Fibroblast of skin of left biceps (primary cell): ENCODE data around the gene VSIR.

Experiments
- DNase-seq, 2 experiments: peaks; one replicate each; pipeline ENCODE4 v3.0.0-alpha.2; 2013; ENCODE audit warnings: low read depth in 2 of 2

VSIR gene

DNA sequence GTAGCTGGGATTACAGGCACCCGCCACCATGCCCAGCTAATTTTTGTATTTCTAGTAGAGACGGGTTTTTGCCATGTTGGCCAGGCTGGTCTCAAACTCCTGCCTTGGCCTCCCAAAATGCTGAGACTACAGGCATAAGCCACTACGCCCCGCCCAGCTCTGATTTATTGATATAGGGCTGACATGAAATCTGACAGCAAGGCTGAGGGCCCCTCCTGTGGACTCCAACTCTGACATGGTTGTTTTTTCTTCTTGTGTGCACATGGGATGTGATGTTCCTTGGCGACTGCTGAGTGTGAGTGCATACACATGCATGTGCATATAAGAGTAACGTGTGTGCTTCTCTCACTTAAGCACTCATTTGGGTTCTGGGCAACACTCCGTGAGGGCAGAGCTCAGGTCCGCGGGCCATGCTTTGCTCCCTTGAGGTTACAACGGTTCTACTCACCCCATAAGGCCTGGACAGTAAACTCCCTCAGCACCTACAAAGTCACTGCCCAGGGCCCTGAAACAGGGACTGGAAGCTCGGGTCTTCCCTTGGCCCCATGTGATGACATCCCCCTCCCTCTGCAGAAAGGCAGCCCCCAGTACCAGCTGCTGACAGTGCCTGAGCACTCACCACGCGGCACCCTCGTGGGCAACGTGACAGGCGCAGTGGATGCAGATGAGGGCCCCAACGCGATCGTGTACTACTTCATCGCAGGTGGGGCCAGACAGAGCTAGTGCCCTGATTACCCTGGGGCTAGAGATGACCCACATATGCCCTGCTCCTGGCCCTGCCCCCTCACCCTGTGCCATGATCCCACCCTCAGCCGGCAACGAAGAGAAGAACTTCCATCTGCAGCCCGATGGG is 33.6 kb upstream of the VSIR start:
- no peak for DNase-seq

DNA sequence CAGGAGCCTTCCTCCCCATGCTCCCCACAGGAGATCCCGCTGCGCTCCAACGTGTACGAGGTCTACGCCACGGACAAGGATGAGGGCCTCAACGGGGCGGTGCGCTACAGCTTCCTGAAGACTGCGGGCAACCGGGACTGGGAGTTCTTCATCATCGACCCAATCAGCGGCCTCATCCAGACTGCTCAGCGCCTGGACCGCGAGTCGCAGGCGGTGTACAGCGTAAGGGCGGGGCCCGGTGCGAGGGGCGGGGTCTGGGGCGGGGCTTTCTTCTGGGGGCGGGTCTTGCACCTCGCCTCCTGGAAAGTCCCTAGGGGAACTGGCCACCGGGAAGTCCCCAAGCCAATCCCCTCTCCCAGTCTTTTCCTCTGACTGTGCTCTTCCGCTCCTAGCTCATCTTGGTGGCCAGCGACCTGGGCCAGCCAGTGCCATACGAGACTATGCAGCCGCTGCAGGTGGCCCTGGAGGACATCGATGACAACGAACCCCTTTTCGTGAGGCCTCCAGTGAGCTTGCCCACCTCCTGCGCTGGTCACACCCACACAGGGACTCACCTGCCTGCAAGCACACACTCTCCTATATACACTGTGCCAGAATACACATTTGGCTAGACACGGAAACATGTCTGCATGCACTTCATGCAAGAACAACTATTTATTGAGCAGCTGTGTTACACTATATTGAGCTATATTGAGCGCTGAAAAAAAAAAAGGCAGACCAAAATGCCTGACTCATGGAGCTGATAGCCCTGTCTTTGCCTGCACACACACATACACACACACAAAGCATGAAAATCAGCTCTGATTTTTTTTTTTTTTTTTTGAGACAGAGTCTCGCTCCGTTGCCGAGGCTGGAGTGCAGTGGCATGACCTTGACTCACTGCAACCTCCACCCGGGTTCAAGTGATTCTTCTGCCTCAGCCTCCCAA is 32.7 kb upstream of the VSIR start:
- DNase-seq: no peak

DNA sequence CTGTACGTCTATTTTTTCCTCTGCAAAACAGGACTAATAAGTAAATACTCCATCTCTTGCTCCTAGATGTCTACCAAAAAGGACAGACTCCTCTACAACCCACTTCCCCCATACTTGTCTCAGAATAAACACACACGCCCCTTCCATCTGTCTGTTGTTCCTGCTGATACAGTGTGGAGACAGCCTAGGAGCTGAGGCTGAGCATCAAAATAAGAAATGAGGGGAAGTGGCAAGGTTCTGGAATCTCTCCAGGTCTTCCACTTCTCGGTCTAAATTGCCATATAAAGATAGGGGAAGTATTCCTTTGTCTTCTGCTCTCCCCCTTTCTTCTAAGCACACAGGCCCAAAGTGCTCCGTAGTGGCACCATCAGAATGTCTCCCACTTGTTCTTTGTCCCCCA is 30.8 kb upstream of the VSIR start:
- DNase-seq: no peak

DNA sequence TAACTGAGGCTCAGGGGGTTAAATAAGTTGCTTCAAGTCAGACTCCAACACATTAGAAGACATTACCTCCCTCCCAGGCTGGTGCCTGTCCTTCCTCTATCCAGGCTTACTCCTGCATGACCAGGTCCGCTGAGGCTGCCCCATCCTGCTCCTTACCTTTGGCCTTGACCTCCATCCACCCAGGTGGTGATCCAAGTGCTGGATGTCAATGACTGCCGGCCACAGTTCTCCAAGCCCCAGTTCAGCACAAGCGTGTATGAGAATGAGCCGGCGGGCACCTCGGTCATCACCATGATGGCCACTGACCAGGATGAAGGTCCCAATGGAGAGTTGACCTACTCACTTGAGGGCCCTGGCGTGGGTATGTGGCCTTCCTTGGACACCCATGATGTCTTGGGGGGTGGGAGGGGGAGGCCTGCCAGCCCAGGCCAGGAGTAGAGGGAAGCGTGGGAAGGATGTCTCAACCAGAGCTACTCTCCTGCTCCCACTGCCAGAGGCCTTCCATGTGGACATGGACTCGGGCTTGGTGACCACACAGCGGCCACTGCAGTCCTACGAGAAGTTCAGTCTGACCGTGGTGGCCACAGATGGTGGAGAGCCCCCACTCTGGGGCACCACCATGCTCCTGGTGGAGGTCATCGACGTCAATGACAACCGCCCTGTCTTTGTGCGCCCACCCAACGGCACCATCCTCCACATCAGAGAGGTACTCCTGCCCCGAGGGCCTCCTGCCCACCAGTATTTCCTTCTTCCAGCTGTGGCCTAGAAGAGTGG is 29.6 kb upstream of the VSIR start:
- no peak for DNase-seq

DNA sequence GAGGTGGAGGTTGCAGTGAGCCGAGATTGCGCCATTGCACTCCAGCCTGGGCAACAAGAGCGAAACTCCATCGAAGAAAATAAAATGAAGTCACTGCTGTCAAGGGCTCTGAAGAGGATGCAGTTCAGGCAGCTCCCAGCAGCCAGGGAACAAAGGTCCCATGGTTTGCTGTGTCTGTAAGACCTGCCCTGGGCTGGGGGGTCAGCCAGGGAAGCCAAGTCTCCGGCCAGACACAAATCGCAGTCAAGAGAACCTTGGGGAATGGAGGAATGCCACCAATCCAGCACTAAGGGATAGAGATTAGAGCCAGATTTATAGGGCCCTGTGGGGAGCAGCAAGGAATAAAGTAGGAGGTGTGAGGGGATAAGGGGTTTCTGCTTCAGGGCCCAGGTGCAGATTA is 28.9 kb upstream of the VSIR start:
- no peak for DNase-seq

DNA sequence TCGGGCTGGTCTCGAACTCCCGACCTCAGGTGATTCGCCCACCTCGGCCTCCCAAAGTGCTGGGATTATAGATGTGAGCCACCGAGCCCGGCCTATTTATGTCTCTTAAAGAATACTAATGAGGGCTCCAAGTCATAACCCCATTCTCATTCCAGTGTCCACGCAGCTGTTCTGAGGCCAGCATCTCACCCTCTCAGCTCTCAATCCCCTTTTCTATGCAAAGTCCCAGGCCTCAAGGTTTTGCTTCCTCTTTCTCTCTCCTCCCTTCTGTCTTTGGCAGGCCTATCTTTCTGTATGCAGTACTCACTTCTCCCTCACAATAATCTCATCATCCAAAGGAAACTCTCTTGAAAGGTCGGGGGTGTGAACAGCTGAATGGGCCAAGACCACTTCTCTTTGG is 28.0 kb upstream of the VSIR start:
- no peak for DNase-seq

DNA sequence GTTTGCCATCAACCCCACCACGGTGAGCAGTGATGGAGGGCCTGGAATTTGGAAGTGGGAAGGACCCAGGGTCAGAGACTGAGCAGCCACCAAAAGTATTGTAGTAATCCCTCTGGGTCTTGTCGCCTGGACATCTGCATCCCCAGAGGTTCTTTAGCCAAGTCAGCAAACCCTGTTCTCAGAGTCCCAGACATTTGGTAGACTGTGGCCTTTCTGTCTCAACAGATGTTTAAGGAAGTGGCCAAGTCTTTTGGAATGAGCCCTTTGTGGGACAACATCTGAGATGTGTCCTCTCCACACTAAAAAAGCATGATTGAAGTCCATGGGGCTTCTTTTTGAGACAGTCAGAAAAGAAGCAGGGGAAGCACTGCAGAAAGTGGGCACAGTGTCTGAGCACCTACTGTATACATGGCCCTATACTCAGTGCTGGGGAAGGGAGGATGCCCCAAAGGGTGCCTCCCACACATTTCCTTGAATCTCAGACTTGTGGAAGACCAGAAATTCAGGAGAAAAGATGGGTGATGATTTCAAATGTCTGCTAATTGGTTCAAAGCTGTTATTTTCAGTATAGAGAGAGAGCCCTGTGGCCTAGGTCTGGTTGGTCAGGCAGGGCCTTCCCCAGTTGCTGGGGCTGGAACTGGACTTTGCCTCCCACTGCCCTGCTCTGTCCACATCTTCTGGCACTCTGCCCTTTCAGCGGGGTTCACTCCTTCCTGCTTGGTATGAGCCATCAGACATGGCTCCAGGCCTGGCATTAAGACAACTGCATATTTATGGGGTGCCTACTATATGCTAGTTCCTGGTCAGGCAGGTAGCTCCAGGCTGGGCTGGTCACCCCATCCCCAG is 26.5 kb upstream of the VSIR start:
- no peak for DNase-seq

DNA sequence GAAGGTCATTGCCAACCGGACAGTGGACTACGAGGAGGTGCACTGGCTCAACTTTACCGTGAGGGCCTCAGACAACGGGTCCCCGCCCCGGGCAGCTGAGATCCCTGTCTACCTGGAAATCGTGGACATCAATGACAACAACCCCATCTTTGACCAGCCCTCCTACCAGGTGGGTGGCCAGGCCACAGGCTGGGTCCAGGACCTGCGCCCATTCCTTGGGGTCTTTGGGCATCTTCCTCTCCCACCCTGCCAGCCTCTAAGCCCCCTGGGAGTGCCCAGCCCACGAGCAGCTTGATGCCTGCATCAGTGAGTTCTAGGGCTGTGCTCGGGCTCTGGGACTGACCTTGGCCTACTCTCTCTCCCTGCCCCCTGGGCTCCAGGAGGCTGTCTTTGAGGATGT is 25.8 kb upstream of the VSIR start:
- DNase-seq: no peak

DNA sequence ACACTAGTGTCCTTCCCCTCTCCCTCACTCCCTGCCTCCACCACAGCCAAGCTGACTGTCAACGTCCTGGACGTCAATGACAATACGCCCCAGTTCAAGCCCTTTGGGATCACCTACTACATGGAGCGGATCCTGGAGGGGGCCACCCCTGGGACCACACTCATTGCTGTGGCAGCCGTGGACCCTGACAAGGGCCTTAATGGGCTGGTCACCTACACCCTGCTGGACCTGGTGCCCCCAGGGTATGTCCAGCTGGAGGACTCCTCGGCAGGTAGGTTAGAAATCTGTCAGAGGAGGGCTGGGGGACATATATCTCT is 24.9 kb upstream of the VSIR start:
- DNase-seq: no peak

DNA sequence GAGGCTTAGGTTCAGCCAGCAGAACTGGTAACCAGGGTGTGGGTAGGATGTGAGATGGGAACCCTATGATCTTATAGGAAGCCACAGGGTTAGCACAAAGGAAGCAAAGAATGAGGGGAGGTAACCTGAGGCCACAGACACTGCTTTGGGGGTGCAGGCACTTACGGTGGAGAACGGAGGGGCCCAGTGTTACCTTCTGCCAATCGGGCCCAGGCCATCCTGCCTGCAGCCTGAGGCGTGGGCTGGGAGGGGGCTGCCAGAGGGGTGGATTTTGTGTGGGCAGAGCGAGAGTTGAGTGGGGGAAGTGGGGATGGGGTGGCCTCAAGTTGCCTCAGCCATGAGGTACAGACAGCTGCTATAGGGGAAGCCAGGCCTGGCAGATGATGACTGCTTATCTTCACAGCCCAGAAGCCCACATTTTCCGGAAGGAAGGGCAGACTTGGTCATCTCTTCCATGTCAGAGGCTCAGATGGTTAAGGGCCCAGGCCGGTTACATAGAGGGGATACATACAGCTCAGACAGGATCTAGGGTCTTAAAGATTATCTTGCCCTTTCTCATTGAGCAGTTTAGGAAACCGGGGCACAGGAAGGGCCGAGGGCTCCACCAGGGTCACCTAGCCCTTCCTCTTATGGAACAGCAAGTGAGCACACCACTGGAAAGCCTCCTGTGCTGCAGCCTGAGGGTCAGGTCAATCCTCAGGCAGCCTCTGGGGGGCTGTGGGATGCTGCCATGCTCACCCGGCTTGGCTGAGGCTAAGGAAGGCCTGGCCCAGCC is 24.4 kb upstream of the VSIR start:
- no peak for DNase-seq

DNA sequence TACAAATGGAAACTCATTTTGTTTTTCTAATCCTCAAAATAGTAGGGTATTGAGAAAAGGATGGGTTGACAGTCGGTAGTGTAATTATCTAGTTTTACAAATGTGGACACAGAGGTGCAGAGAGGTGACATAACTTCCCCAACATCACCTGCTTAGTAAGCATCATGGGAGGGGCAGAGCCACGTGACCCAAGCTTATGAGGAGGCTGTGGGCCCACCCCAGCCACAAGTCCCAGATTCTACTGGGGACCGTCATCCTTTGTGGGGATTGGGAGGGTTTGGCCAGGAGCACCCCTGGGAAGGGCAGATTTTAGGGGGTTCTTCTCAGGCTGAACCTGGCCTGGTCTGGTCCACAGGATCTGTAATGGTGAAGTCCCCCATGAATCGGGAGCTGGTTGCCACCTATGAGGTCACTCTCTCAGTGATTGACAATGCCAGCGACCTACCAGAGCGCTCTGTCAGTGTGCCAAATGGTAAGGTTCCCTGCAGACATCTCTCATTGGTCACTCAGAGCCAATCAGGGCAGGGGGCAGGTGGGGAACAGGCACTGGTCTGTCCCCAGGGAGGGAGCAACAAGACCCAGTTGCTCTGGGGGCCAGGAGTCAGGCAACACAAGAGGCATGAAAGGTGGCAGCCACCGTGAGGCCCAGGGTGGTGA is 23.6 kb upstream of the VSIR start:
- no peak for DNase-seq

DNA sequence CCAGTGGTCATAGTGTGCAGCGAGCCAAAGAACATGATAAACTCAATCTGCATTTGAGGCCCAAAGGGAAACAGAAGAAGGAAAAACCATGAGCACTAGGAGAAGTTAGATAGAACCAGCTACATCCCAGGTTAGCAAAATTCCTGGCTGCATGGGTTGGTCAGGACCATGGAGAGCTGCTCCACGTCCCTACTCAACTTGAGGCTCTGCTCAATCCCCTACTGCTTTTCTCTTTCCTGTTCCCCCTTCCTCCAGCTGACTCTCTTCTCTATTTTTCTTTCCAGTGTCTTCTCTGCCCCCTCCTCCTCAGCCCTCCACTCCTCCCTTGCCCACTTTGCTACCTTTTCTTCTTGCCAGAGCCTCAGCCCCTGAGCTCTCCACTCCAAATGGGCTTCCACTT is 21.9 kb upstream of the VSIR start:
- no peak for DNase-seq

DNA sequence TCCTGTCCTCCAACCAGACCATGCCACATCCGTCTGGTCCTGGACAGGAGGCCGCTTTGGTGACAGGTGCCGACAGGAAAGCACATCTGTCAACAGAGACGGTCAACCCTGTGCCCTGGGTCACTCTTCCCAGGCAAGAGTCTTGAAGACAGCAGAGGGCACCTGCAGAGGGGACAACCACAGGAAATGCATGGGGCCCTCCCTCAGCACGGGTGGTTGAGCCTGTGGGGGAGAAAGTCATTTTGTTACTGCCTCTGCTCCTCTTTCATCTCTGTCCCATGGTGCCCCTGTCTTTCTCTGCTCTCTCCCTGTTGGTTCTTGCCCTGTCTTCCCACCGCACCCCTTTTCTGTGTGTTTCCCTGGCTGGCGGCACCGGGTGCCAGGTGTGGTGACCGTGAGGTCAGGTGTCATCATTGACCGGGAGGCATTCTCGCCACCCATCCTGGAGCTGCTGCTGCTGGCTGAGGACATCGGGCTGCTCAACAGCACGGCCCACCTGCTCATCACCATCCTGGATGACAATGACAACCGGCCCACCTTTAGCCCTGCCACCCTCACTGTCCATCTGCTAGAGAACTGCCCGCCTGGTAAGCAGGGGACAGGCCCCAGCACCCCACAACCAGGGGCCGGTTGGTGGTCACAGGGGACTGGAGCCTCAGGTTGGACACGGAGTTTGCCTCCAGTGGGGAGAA is 17.6 kb upstream of the VSIR start:
- no peak for DNase-seq

DNA sequence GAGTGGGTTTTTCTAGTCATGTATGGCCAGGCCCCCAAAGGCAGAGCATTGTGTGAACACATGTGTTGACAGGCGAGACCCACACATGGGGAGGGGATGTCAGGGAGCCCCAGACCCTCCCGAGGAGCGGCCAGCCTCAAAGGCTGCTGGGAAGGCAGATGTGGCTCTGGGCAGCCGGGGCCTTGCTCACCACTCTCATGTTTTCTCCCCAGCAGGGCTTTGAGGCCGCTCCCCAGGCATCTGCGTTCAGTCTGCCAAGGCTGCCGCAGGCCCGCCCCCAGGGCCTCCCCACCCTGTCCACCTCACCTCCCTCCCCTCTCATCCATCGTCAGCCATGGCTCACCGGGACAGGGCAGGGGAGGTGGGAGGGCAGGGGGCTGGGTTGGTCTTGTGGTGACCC is 16.6 kb upstream of the VSIR start:
- DNase-seq: no peak

DNA sequence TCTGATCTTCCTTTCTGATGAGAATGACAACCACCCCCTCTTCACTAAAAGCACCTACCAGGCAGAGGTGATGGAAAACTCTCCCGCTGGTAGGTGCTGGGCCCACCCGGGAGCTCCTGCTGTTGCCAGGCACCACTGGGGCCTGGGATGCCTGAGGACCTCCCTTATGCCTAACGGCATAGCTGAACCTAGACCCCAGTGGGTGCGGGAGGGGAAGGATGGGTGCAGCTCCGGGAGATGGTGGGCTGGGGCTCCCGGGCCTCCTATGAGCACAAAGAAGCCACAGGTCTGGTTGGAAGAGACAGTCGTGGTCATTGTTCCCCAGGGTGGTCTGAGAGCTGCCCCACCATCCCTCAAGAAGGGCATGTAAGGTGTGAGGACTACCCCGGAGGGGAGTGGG is 15.6 kb upstream of the VSIR start:
- no peak for DNase-seq

DNA sequence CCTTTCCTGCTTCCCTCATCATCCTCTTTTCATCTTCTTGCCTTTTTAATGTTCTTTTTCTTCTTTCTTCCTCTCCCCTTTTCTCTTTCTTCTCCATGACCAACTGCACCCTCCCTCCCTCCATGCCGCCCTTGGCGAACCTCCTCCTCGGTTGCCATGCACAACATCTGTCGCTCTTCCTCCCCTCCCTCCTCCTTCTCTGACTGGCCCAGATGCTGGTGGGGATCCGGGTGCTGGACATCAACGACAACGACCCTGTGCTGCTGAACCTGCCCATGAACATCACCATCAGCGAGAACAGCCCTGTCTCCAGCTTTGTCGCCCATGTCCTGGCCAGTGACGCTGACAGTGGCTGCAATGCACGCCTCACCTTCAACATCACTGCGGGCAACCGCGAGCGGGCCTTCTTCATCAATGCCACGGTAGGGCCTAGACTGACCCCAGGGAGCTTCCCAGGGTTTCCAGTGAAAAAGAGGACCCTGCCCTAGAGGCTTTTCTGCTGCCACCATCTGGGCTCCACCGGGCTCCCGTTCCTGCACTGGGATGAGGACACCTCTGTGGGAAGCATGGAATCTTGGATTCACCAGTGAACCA is 11.5 kb upstream of the VSIR start:
- no peak for DNase-seq

DNA sequence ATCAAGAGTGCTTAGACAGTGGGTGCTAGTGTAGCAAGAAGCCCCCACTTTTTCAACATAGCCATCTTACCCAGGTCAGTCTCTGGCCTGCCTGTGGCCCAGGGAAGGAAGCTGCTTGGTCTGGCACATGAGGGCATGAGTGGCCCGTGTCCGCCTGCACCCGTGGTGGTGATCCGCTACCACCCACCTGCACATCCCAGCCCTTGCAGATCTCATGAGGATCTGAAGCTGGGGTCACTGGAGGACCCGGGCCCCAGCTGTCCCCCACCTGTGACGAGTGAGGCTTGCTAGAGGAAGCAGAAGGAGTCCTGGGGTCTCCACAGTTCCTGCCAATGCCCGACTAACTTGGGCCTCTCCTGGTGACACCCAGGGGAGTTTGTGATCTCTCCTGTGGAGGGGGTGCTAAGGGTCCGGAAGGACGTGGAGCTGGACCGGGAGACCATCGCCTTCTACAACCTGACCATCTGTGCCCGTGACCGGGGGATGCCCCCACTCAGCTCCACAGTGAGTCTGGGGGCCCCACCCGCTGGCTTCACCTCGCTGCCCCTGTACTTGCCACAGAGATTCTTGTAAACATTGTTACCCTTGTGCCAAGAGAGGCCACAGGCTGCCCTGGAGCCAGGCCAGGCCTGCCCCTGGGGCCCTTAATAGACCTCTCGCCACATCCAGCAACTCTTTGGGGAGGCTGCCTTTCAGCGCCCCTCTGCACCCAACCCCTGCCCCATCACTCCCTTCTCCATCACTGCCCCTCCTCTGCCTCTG is 10.8 kb upstream of the VSIR start:
- no peak for DNase-seq

DNA sequence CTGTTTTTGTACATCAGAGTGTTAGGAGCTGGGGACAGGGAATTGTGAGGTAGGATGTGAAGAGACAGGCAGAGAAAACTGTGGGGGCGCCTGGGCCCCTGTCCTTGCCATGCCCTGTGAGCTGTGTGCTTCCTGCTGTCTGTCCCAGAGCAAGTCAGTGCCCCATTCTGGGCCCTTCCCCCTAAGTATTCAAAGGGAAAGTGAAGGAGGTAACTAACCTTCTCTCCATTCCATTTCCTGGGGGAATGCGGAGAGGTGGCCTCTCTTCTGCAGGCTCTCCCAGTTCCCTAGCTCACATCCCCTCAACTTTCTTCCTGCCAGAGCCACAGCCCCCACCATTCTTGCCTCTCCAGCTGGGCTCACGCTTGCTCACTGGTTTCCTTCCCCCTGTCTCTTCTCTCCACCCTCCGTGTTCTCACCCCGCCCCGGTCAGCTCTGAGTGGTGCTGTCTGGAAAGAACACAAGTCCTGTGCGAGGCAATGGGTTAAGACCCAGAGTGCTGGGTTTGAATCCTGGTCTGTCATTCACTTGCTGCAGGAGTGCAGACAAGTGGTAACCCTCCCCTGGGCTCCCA is 9.7 kb upstream of the VSIR start:
- DNase-seq: no peak
